Kidney glomerular epithelial cell (primary cell): ENCODE data around the gene TEDC2.
"Not testable (repeated sequence)": the region's sequence is repeated elsewhere in the genome, so short reads cannot be mapped to it uniquely, and the experiment has no call there.

Source experiments
- DNase-seq: peaks from one replicate; lab custom pipeline; 2025; lab: John Stamatoyannopoulos, UW

The TEDC2 gene

DNA sequence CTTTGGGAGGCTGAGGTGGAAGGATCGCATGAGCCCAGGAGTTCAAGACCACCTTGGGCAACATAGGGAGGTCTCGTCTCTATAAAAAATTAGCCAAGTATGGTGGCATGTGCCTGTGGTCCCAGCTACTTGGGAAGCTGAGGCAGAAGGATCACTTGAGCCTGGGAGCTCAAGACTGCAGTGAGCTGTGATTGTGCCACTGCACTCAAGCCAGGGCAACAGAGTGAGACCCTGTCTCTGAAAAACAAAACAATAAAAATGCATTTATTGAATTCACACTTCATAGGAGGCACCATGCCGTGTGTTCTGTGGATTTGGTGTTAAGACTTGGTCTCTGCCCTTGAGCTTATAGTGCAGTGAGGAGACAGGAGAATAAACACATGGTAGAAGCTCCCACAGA is 17.4 kb downstream of the TEDC2 start:
- no peak for DNase-seq

GRCh38 chr16:2478279-2478678 is 18.4 kb downstream of the TEDC2 start:
- DNase-seq, result no peak

- DNase-seq, result not testable (repeated sequence)
Observed at GRCh38 chr16:2479996-2480395, 20.1 kb downstream of the TEDC2 start.

DNA sequence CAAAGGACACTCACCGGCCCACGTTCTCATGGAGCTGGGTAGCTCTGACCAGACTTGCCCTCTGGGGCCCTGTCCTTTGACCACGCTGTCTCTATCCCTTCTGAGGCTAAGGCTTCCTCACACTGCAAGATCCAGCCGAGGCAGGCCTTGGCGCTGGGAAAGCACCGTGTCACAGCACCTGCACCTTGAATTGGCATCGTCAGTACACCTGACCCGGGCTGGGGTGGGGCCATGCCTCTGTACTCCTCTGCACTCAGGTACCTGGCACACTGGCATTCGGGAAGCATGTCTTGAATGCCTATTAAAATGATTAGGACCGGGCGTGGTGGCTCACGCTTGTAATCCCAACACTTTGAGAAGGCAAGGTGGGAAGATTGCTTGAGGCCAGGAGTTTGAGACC is 21.0 kb downstream of the TEDC2 start:
- no peak for DNase-seq

GRCh38 chr16:2481676-2482075 is 21.8 kb downstream of the TEDC2 start:
- DNase-seq, result no peak

DNA sequence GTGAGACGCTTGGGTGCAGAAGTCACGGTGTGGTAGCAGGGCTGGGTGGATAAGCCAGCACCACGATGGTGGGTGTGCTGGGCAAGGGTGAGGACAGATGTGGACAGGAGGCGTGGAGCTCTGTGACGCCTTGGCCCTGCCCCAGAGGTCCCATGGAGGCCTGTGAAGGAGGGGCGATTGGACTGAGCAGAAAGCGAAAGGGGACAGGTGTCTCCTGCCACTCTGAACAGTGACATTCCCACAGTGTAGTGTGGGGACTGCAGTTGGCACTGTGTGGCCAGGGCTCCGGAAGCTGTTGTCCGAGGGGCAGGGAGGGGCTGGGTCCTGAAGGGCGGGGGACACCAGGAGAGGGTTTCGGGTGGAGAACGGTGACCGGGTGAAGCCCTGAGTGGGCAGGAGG is 22.3 kb downstream of the TEDC2 start:
- no peak for DNase-seq

DNA sequence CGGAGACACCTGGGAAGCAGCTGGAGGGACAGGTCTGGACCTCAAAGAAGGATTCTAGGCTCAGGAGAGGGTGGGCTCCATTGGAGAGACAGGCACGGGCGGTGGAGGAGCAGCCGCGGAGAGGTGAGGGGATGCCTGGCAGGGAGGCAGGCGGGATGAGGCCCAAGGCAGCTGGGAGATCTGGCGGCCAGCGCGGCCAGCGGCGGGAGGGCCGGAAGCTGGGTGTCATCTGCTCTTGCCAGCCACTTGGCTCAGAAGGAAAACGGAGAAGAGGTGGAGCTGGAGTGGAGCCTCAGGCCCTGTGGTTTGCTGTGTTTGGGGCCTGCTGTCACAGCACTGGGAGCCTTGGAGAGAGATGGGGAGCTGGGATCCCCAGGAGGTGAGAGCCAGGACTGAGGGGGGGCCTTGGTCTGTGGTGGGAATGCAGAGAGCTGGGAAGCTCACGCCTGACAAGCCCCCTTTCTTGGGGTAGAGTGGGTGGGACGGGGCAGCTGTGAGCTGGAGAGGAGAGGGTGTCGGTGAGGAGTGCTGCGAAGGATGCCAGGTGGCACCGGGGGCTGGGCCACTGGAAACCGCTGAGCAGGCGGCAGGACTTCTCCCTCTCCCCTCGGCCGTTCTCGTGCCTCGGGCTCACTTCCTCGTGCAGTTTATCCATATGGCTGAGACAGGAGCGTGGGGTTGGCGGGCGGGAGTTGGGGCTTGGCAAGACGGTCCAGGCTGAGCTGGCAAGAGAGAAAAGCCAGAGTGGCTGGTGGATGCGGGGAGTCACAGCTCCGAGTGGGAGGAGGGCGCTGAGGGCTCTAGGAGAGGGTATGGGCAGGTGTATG is 23.0 kb downstream of the TEDC2 start:
- no peak for DNase-seq

GRCh38 chr16:2483939-2484897 is 24.3 kb downstream of the TEDC2 start:
- no peak for DNase-seq

DNA sequence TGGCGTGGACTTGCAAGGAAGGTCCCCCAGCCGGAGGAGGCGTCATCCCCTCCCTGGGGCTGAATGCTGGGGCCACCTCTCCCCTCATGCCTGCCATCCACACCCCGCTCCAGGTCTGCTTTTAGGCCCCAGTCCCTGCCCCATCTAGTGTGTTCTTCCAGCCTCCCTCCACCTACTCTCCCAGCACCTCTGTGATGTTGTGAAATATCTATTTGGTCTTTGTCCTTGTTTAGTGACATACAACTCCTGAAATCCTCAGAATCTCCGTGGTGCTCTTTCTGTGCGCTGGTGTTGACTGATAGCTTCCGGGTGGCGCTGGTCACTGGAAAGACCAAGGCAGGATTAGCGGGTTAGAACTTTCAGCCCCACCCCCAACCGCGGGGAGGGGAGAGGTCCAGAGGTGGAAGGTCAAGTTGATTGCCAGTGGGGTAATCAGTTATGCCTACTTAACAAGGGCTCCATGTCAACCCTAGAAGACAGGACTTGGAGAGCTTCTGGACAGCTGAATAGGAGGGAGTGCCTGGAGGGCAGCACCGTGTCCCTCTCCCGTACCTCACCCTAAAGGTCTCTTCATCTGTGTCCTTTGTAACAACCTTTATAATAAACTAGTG is 25.1 kb downstream of the TEDC2 start:
- no peak for DNase-seq

GRCh38 chr16:2485811-2486507 is 26.1 kb downstream of the TEDC2 start:
- no peak for DNase-seq

- DNase-seq, result peak; percentile 14
Observed at GRCh38 chr16:2486645-2487516, 27.0 kb downstream of the TEDC2 start.

GRCh38 chr16:2487517-2487842 is 27.6 kb downstream of the TEDC2 start:
- no peak for DNase-seq

- no peak for DNase-seq
Observed at GRCh38 chr16:2487903-2488531, 28.1 kb downstream of the TEDC2 start.

DNA sequence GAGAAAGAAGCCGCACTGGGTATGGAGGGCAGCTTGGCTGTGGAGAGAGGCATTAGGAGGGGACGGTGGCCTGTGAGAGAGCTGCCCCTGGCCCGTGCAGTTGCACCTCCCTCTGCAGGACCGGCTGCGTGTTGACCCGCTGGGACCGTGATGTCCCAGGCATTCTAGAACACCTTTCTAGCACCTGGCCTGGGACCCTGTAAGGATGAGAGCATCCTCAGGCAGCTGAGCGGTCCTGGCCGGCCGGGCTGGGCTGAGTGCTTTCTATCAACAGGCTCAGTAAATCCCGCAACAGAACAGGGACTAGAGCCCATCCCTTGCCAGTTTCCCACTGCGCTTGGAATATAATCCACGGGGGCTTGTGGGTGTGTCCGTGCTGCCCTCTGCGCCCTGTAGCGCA is 29.7 kb downstream of the TEDC2 start:
- DNase-seq, result no peak

- DNase-seq, result no peak
Observed at GRCh38 chr16:2490190-2491105, 30.5 kb downstream of the TEDC2 start.

GRCh38 chr16:2492292-2492691 is 32.4 kb downstream of the TEDC2 start:
- no peak for DNase-seq

- DNase-seq, result no peak
Observed at GRCh38 chr16:2493605-2494004, 33.7 kb downstream of the TEDC2 start.

- no peak for DNase-seq
Observed at GRCh38 chr16:2494616-2495015, 34.7 kb downstream of the TEDC2 start.

GRCh38 chr16:2495041-2495440 is 35.1 kb downstream of the TEDC2 start:
- DNase-seq, result no peak
